DOHH2 (cell line): ENCODE data around the gene SRD5A2.

Experiments used
- CTCF ChIP-seq: fragments of 200-600 bp; sonication (generic); IDR thresholded peaks from one replicate; pipeline ENCODE4 v1.5.1; 2014; ENCODE audit warnings: antibody characterized with exemption, mild to moderate bottlenecking, low read depth, low read length; ENCODE audit not compliant: poor library complexity, severe bottlenecking
- EZH2phosphoT487 ChIP-seq: fragments of 200-600 bp; sonication (generic); IDR thresholded peaks from 2 replicates; pipeline ENCODE4 v1.6.1; 2017; ENCODE audit warnings: borderline replicate concordance, mild to moderate bottlenecking, antibody characterized with exemption, low read length, moderate library complexity, mixed read lengths

- no peak for TF ChIP-seq CTCF
- TF ChIP-seq EZH2phosphoT487 = no peak
Measured at GRCh38 chr2:31580321-31581117, at the start of gene SRD5A2.
